Fibroblast of lung (primary cell): ENCODE measurements around the gene CD151. TPM values are rescaled to one million over a fixed set of nuclear protein-coding genes. Genes with fewer than 3 reads are reported as not detected.

Source experiments
- DNase-seq, 2 donors: peaks; one replicate each; pipeline versions ENCODE4 v3.0.0 to v3.0.0-alpha.2; 2010; ENCODE audit warnings: low read depth in 2 of 2
- H2AFZ ChIP-seq: 2 replicates; pipeline ENCODE4 v1.5.1; 2012; ENCODE audit warnings: low read length, control low read depth, inconsistent platforms
- H3K27ac ChIP-seq: 2 replicates; pipeline ENCODE4 v1.5.1; 2011; ENCODE audit warnings: low read length, control low read depth; ENCODE audit not compliant: insufficient read depth
- H3K27me3 ChIP-seq: 2 replicates; pipeline ENCODE4 v1.5.1; 2011; ENCODE audit warnings: mild to moderate bottlenecking, low read length; ENCODE audit not compliant: control insufficient read depth, insufficient read depth
- H3K36me3 ChIP-seq: 2 replicates; pipeline ENCODE4 v1.5.1; 2011; ENCODE audit warnings: low read length; ENCODE audit not compliant: control insufficient read depth, insufficient read depth
- H3K4me1 ChIP-seq: 2 replicates; pipeline ENCODE4 v1.5.1; 2011; ENCODE audit warnings: low read length; ENCODE audit not compliant: control insufficient read depth, insufficient read depth; ENCODE audit errors: extremely low read depth
- H3K4me2 ChIP-seq: 2 replicates; pipeline ENCODE4 v1.5.1; 2011; ENCODE audit warnings: low read length, control low read depth; ENCODE audit not compliant: insufficient read depth; ENCODE audit errors: extremely low read depth
- H3K4me3 ChIP-seq, 4 experiments: fragments of 200-600 bp in 1 of 4; sonication (generic) in 1 of 4; replicated peaks in 1 of 4; 2 replicates each; pipeline ENCODE4 v1.5.1; 2011 to 2016; ENCODE audit warnings: low read length in 4 of 4, low read depth in 3 of 4, mild to moderate bottlenecking in 3 of 4, control low read depth in 2 of 4, inconsistent platforms in 1 of 4, mixed read lengths in 1 of 4; ENCODE audit not compliant: insufficient read depth in 1 of 4; ENCODE audit errors: control extremely low read depth in 1 of 4
- H3K79me2 ChIP-seq: 2 replicates; pipeline ENCODE4 v1.5.1; 2012; ENCODE audit warnings: mild to moderate bottlenecking, low read length, inconsistent platforms; ENCODE audit not compliant: control insufficient read depth, insufficient read depth
- H3K9ac ChIP-seq: 2 replicates; pipeline ENCODE4 v1.5.1; 2011; ENCODE audit warnings: mild to moderate bottlenecking, low read length, control low read depth; ENCODE audit not compliant: insufficient read depth
- H3K9me3 ChIP-seq: 2 replicates; pipeline ENCODE4 v1.5.1; 2012; ENCODE audit warnings: low read depth, low read length; ENCODE audit not compliant: control insufficient read depth, insufficient read depth
- H4K20me1 ChIP-seq: 2 replicates; pipeline ENCODE4 v1.5.1; 2011; ENCODE audit warnings: low read length; ENCODE audit not compliant: control insufficient read depth, insufficient read depth; ENCODE audit errors: extremely low read depth
- EZH2 ChIP-seq: IDR thresholded peaks from 2 replicates; pipeline ENCODE4 v1.5.1; 2012; ENCODE audit warnings: low read length, control low read depth, mild to moderate bottlenecking; ENCODE audit errors: missing control alignments
- polyA plus RNA-seq, 2 donors: library from polyadenylated mRNA; depleted of rRNA in 1 of 2; stranded (reverse) in 1 of 2; unstranded in 1 of 2; fragments of >200 nt; gene quantifications; 2 replicates each; pipeline ENCODE4 v1.2.1, GENCODE V29; 2011 to 2012; ENCODE audit warnings: missing spikeins in 1 of 2
- total RNA-seq: library from RNA; depleted of rRNA; stranded (reverse); fragments of >200 nt; gene quantifications from 2 replicates; pipeline ENCODE4 v1.2.1, GENCODE V29; 2014
- TF ChIP-seq, protein P1 (sequence below), 2 donors: IDR thresholded peaks in 1 of 2; conservative IDR thresholded peaks in 1 of 2; 1 replicate in 1 of 2; 2 replicates in 1 of 2; pipeline ENCODE4 v1.5.1; 2011 to 2012; ENCODE audit warnings: low read length in 2 of 2, control low read depth in 1 of 2, inconsistent platforms in 1 of 2, low read depth in 1 of 2, mild to moderate bottlenecking in 1 of 2

Gene CD151
- total and polyA plus RNA-seq, 2 donors (not counting 1 experiment from before 2014, with no cell fraction given): 547 to 711 TPM

DNA sequence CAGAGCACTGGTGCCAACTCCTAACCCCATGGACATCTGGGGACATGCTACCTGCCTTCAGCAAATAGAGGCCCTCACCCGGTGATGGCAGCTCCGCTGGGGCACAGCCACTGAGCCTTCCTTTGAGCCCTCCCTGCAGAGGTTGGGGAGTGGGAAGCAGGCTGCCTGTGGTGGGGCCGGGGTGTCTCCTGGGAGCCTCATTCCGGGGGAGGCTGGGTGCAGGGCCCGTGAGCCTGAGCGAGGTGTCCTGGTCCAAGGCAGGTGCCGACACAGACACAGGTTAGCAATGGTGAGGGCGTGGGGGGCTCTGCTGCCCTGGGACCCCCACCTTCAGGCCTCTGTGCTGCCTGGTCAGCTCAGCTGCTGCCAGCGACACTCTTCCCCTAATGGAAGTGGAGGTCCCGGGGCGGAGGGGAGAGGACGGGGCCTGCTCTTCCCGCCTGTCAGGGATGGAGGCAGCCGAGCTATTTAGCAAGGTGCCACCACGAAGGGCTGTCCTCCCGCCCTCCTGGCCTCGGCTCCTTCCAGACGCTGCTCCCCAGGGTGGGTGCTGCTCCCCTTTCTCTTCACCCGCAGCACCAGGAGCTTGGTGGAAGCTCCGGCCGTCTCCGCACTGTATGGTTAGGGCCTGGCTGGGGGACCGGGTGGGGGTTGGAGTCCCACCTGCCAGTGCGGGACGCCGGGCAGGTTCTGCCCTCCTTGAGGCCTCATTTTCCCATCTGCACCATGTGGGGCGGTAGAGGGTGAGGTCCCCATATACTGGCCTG is 21.1 kb downstream of the CD151 start:
- peaks cover 29% of the 10 kb centered on the region for H3K79me2 ChIP-seq
- peaks cover 8% of the 10 kb centered on the region for H3K36me3 ChIP-seq
- TF ChIP-seq, protein P1, sequence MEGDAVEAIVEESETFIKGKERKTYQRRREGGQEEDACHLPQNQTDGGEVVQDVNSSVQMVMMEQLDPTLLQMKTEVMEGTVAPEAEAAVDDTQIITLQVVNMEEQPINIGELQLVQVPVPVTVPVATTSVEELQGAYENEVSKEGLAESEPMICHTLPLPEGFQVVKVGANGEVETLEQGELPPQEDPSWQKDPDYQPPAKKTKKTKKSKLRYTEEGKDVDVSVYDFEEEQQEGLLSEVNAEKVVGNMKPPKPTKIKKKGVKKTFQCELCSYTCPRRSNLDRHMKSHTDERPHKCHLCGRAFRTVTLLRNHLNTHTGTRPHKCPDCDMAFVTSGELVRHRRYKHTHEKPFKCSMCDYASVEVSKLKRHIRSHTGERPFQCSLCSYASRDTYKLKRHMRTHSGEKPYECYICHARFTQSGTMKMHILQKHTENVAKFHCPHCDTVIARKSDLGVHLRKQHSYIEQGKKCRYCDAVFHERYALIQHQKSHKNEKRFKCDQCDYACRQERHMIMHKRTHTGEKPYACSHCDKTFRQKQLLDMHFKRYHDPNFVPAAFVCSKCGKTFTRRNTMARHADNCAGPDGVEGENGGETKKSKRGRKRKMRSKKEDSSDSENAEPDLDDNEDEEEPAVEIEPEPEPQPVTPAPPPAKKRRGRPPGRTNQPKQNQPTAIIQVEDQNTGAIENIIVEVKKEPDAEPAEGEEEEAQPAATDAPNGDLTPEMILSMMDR (conservative IDR thresholded peaks at IDR 0.05 in 1 of 2, IDR thresholded peaks at IDR 0.05 in 1 of 2; ENCODE audit: low read depth in 1 of 2, low read length in 2 of 2): no peak
- no peak for TF ChIP-seq EZH2
- H3K4me1 ChIP-seq: peaks cover 15% of the 10 kb centered on the region
- no peak overlapping the region for H3K4me2 ChIP-seq
- H3K27me3 ChIP-seq: no peaks in the 10 kb centered on the region
- DNase-seq: no peak
- H3K9ac ChIP-seq: no peak overlapping the region
- no peaks in the 10 kb centered on the region for H3K9me3 ChIP-seq
- no peaks in the 10 kb centered on the region for H4K20me1 ChIP-seq
- H2AFZ ChIP-seq: no peak overlapping the region
- no peak overlapping the region for H3K27ac ChIP-seq
- H3K4me3 ChIP-seq: no peak overlapping the region

DNA sequence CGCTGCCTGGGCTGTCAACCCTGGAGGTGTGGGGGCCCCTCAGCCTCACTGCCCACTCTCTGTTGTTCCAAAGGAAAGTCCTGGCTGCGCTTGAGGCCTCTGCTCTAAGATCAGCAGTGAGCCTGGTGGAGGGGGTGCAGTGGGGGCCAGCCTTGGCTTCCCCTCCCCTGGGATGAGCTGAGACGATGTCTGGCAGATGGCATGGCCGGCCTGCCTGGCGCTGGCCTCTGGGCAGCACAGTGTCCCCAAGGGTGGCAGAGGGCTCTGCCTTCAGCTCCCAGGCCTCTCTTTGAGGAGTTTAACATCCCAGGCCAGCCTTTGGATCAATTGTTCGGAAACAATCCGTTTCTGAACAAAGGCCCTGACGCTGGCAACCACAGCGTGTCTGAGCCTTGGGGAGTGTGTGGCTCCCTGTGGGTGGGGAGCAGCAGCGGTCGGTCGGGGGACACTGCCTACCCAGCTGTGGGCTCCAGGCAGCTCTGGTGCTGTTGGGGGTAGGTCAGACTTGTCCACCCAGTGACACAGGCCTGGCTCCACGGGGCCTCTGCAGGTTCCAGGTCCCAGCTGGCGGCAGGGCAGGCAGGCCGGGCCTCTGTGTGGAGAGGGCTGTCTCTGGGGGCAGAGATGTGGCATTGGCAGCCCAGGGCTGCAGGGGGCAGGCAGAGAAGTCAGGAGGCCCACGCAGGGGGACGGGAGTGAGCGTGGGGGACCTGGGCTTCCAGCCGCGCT is 22.0 kb downstream of the CD151 start:
- H3K79me2 ChIP-seq: peaks cover 30% of the 10 kb centered on the region
- TF ChIP-seq, protein P1 (conservative IDR thresholded peaks at IDR 0.05 in 1 of 2, IDR thresholded peaks at IDR 0.05 in 1 of 2; ENCODE audit: low read depth in 1 of 2, low read length in 2 of 2): no peak
- no peak for TF ChIP-seq EZH2

DNA sequence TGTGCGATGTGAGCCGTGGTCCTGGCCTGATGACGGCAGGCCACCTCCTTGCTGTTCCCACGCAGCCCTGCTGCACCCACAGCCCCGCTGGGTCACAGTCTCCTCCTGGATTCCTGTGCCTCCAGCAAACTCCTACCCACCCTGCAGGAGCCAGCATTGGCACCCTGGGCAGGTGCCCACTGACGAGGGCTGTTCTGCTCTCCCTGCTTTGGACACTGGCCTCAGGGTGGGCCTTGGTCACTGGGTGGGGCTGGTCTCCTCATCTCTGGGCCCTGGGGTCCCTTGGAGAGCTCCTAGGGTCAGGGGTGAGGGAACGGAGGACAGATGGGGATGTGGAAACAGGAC is 22.6 kb downstream of the CD151 start:
- H3K9ac ChIP-seq: no peak overlapping the region
- DNase-seq: no peak
- peaks cover 8% of the 10 kb centered on the region for H3K36me3 ChIP-seq
- peaks cover 31% of the 10 kb centered on the region for H3K79me2 ChIP-seq
- H3K9me3 ChIP-seq: no peaks in the 10 kb centered on the region
- no peak overlapping the region for H3K4me2 ChIP-seq
- H3K27me3 ChIP-seq: no peaks in the 10 kb centered on the region
- H3K27ac ChIP-seq: no peak overlapping the region
- H3K4me1 ChIP-seq: peaks cover 23% of the 10 kb centered on the region
- no peak for TF ChIP-seq EZH2
- TF ChIP-seq, protein P1 (conservative IDR thresholded peaks at IDR 0.05 in 1 of 2, IDR thresholded peaks at IDR 0.05 in 1 of 2; ENCODE audit: low read depth in 1 of 2, low read length in 2 of 2): no peak
- H3K4me3 ChIP-seq: no peak overlapping the region
- no peak overlapping the region for H2AFZ ChIP-seq
- H4K20me1 ChIP-seq: no peaks in the 10 kb centered on the region

More for the DNA sequence above, 22.0 kb downstream of the CD151 start:
- Histone ChIP-seq H3K27me3 (no peaks in the 10 kb centered on the region), H2AFZ (no peak overlapping the region), H3K36me3 (peaks cover 8% of the 10 kb centered on the region), H3K9ac (no peak overlapping the region), H3K9me3 (no peaks in the 10 kb centered on the region), H3K4me1 (peaks cover 17% of the 10 kb centered on the region), H4K20me1 (no peaks in the 10 kb centered on the region), H3K27ac (no peak overlapping the region), H3K4me3 (no peak overlapping the region), H3K4me2 (no peak overlapping the region)
- no peak for DNase-seq
